Colonic mucosa (tissue), 4 donors: Measurements from ENCODE around the gene ATP12A. TPM values are rescaled to one million over a fixed set of nuclear protein-coding genes. Genes with fewer than 3 reads are reported as not detected.

Experiments used
- DNase-seq: peaks from one replicate; pipeline ENCODE4 v3.0.0-alpha.2; 2020
- H3K27ac ChIP-seq: fragments of 200-600 bp; one replicate; pipeline ENCODE4 v1.8.0; 2021
- H3K27me3 ChIP-seq: fragments of 200-600 bp; one replicate; pipeline ENCODE4 v1.8.0; 2021
- H3K36me3 ChIP-seq: fragments of 200-600 bp; one replicate; pipeline ENCODE4 v1.8.0; 2021
- H3K4me1 ChIP-seq: fragments of 200-600 bp; one replicate; pipeline ENCODE4 v1.8.0; 2021; ENCODE audit warnings: mild to moderate bottlenecking
- H3K4me3 ChIP-seq: fragments of 200-600 bp; one replicate; pipeline ENCODE4 v1.8.0; 2021
- H3K9ac ChIP-seq, 2 donors: one replicate each; pipeline ENCODE4 v1.7.0; 2013; ENCODE audit warnings: control low read depth in 2 of 2, low read depth in 2 of 2, low read length in 2 of 2
- H3K9me3 ChIP-seq: fragments of 200-600 bp; one replicate; pipeline ENCODE4 v1.8.0; 2021
- intact Hi-C: fragments of 100-400 bp; cut with DNase I; formaldehyde crosslinking; loops from one replicate; pipeline ENCODE4 v1.14.1; 2022
- total RNA-seq, 2 donors: library from RNA; stranded (reverse); fragmentation: NEBNext Ultra II Directional in 1 of 2; extraction: Animal tissue kit (Norgen Biotek cat#: 25700) in 1 of 2; gene quantifications; one replicate each; pipeline ENCODE4 v1.2.1, GENCODE V29; 2021
- TF ChIP-seq, protein P1 (sequence below): fragments of 200-600 bp; IDR thresholded peaks from one replicate; pipeline ENCODE4 v1.8.0; 2022; ENCODE audit warnings: antibody characterized with exemption, mild to moderate bottlenecking
- donor health status: healthy.
- donor health status: DM: no; HTN: no; CAD: no.
- donor health status: DM: no; HTN: no; CAD: no.

ATP12A gene
- total RNA-seq, 2 donors from 2014 or later, result 0.64 to 1.4 TPM

- no peak overlapping the region for H3K4me3 ChIP-seq
- H3K27me3 ChIP-seq, result no peaks in the 10 kb centered on the region
- DNase-seq, result no peak
- H3K9me3 ChIP-seq, result no peaks in the 10 kb centered on the region
- no peaks in the 10 kb centered on the region for H3K4me1 ChIP-seq
- no peak overlapping the region for H3K9ac ChIP-seq
- no peaks in the 10 kb centered on the region for H3K36me3 ChIP-seq
- TF ChIP-seq, protein P1, sequence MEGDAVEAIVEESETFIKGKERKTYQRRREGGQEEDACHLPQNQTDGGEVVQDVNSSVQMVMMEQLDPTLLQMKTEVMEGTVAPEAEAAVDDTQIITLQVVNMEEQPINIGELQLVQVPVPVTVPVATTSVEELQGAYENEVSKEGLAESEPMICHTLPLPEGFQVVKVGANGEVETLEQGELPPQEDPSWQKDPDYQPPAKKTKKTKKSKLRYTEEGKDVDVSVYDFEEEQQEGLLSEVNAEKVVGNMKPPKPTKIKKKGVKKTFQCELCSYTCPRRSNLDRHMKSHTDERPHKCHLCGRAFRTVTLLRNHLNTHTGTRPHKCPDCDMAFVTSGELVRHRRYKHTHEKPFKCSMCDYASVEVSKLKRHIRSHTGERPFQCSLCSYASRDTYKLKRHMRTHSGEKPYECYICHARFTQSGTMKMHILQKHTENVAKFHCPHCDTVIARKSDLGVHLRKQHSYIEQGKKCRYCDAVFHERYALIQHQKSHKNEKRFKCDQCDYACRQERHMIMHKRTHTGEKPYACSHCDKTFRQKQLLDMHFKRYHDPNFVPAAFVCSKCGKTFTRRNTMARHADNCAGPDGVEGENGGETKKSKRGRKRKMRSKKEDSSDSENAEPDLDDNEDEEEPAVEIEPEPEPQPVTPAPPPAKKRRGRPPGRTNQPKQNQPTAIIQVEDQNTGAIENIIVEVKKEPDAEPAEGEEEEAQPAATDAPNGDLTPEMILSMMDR, result no peak
- no peak overlapping the region for H3K27ac ChIP-seq
- intact Hi-C loops, result no loop called here
Measured at GRCh38 chr13:24638096-24638495, 42.1 kb upstream of the ATP12A start.

- DNase-seq, result no peak
- no peaks in the 10 kb centered on the region for H3K4me1 ChIP-seq
- intact Hi-C loops, result no loop called here
- no peaks in the 10 kb centered on the region for H3K27me3 ChIP-seq
- no peaks in the 10 kb centered on the region for H3K9me3 ChIP-seq
- H3K36me3 ChIP-seq, result no peaks in the 10 kb centered on the region
- no peak overlapping the region for H3K9ac ChIP-seq
- TF ChIP-seq, protein P1, result no peak
- no peak overlapping the region for H3K27ac ChIP-seq
- no peak overlapping the region for H3K4me3 ChIP-seq
Measured at GRCh38 chr13:24640752-24641151, 39.5 kb upstream of the ATP12A start.

GRCh38 chr13:24642219-24642618, 38.0 kb upstream of the ATP12A start:
- TF ChIP-seq, protein P1, result no peak
- H3K4me1 ChIP-seq, result no peaks in the 10 kb centered on the region
- H3K9me3 ChIP-seq, result no peaks in the 10 kb centered on the region
- intact Hi-C loops, result no loop called here
- no peak overlapping the region for H3K9ac ChIP-seq
- no peaks in the 10 kb centered on the region for H3K27me3 ChIP-seq
- no peak overlapping the region for H3K27ac ChIP-seq
- no peak for DNase-seq
- no peaks in the 10 kb centered on the region for H3K36me3 ChIP-seq
- H3K4me3 ChIP-seq, result no peak overlapping the region

DNA sequence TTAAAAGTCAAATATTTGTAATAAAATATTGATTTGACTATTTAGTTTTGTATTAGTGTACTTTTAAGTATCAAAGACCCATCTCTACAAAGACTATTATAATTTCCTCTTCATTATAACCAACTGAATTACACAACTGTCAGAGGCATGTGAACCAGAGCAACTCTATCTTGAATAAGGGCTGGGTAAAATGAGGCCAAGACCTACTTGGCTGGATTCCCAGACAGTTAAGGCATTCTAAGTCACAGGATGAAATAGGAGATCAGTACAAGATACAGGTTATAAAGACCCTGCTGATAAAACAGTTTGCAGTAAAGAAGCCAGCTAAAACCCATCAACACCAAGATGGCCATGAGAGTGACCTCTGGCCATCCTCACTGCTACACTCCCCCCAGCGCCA, 36.2 kb upstream of the ATP12A start:
- no peaks in the 10 kb centered on the region for H3K27me3 ChIP-seq
- intact Hi-C loops, result no loop called here
- H3K4me1 ChIP-seq, result no peaks in the 10 kb centered on the region
- no peaks in the 10 kb centered on the region for H3K9me3 ChIP-seq
- no peak overlapping the region for H3K27ac ChIP-seq
- H3K9ac ChIP-seq, result no peak overlapping the region
- H3K4me3 ChIP-seq, result no peak overlapping the region
- DNase-seq, result no peak
- TF ChIP-seq, protein P1, result no peak
- H3K36me3 ChIP-seq, result no peaks in the 10 kb centered on the region

DNA sequence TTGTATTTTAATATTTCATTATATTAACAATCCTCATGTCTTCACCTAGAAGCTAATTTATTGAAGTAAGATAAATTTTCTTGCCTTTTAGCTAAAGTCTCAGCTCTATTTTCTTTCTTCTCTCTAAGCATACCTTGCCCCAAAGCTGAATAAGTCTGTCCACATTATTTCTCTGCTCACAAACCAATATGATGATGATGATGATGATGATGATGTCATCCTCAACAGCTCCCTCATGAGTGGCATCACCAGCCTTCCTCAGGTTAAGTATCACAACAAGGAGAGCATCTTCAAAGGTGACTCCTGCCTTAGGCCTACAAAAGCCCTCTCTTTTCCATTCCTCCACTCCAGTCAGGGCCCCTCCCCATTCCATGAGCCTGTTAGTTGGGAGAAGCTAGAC, 31.9 kb upstream of the ATP12A start:
- Histone ChIP-seq H3K9ac (no peak overlapping the region), H3K27me3 (no peaks in the 10 kb centered on the region), H3K4me3 (no peak overlapping the region), H3K4me1 (peaks cover 11% of the 10 kb centered on the region), H3K27ac (no peak overlapping the region), H3K36me3 (no peaks in the 10 kb centered on the region), H3K9me3 (no peaks in the 10 kb centered on the region)
- no peak for DNase-seq
- intact Hi-C loops, result no loop called here
- TF ChIP-seq, protein P1, result no peak
